Neuronal stem cell (in vitro differentiated cells): ENCODE data around the gene MTFMT.
A peak's percentile ranks its signal among the peaks of the same experiment; 100 is the strongest.

Source experiments
- DNase-seq: peaks from one replicate; pipeline ENCODE4 v3.0.0-alpha.2; 2013; ENCODE audit warnings: low spot score
- H2AFZ ChIP-seq: one replicate; pipeline ENCODE4 v1.6.1; 2013; ENCODE audit warnings: mild to moderate bottlenecking, low read length, inconsistent platforms
- H2AK5ac ChIP-seq: 2 replicates; pipeline ENCODE4 v1.6.1; 2013; ENCODE audit warnings: low read depth, mild to moderate bottlenecking, inconsistent platforms, low read length, moderate library complexity, mixed read lengths
- H2BK120ac ChIP-seq: 2 replicates; pipeline ENCODE4 v1.6.1; 2013; ENCODE audit warnings: low read depth, mild to moderate bottlenecking, inconsistent platforms, low read length, moderate library complexity, mixed read lengths
- H2BK12ac ChIP-seq: one replicate; pipeline ENCODE4 v1.6.1; 2013; ENCODE audit warnings: low read length, inconsistent platforms
- H2BK15ac ChIP-seq: 2 replicates; pipeline ENCODE4 v1.6.1; 2013; ENCODE audit warnings: mild to moderate bottlenecking, low read length, inconsistent platforms, mixed read lengths
- H2BK5ac ChIP-seq: one replicate; pipeline ENCODE4 v1.6.1; 2013; ENCODE audit warnings: inconsistent platforms, mild to moderate bottlenecking, low read length, moderate library complexity
- H3K14ac ChIP-seq: one replicate; pipeline ENCODE4 v1.6.1; 2013; ENCODE audit warnings: low read length, inconsistent platforms
- H3K18ac ChIP-seq: 2 replicates; pipeline ENCODE4 v1.6.1; 2013; ENCODE audit warnings: low read length, inconsistent platforms
- H3K23ac ChIP-seq: 2 replicates; pipeline ENCODE4 v1.6.1; 2013; ENCODE audit warnings: low read depth, mild to moderate bottlenecking, mixed read lengths, low read length, inconsistent platforms; ENCODE audit not compliant: poor library complexity
- H3K27ac ChIP-seq: replicated peaks from 3 replicates; pipeline ENCODE4 v1.5.1; 2013; ENCODE audit warnings: low read length, inconsistent platforms
- H3K27me3 ChIP-seq, 3 experiments: 2 replicates each; pipeline ENCODE4 v1.6.1; 2013; ENCODE audit warnings: low read length in 3 of 3, mild to moderate bottlenecking in 2 of 3, inconsistent platforms in 1 of 3, low read depth in 1 of 3, mixed read lengths in 1 of 3, moderate library complexity in 1 of 3; ENCODE audit not compliant: control insufficient read depth in 3 of 3, insufficient read depth in 3 of 3
- H3K36me3 ChIP-seq, 2 donors: replicated peaks in 1 of 2; 2 replicates each; pipeline ENCODE4 v1.6.1; 2013; ENCODE audit warnings: low read length in 2 of 2; ENCODE audit not compliant: control insufficient read depth in 2 of 2, insufficient read depth in 2 of 2
- H3K4ac ChIP-seq: 2 replicates; pipeline ENCODE4 v1.6.1; 2013; ENCODE audit warnings: inconsistent platforms, mild to moderate bottlenecking, low read length, moderate library complexity
- H3K4me1 ChIP-seq, 2 donors: 1 replicate in 1 of 2; 2 replicates in 1 of 2; pipeline ENCODE4 v1.6.1; 2013; ENCODE audit warnings: low read length in 2 of 2, low read depth in 1 of 2; ENCODE audit not compliant: control insufficient read depth in 2 of 2, insufficient read depth in 1 of 2
- H3K4me2 ChIP-seq: one replicate; pipeline ENCODE4 v1.6.1; 2013; ENCODE audit warnings: mild to moderate bottlenecking, low read length, inconsistent platforms; ENCODE audit not compliant: insufficient read depth, poor library complexity, severe bottlenecking
- H3K4me3 ChIP-seq, 2 donors: 2 replicates each; pipeline ENCODE4 v1.5.1; 2013; ENCODE audit warnings: low read length in 2 of 2, mild to moderate bottlenecking in 2 of 2, inconsistent platforms in 1 of 2, moderate library complexity in 1 of 2
- H3K79me1 ChIP-seq: one replicate; pipeline ENCODE4 v1.6.1; 2013; ENCODE audit warnings: low read depth, mild to moderate bottlenecking, inconsistent platforms, low read length, moderate library complexity
- H3K9ac ChIP-seq: one replicate; pipeline ENCODE4 v1.6.1; 2013; ENCODE audit warnings: mild to moderate bottlenecking, low read depth, low read length, inconsistent platforms; ENCODE audit not compliant: poor library complexity
- H3K9me3 ChIP-seq, 2 donors: replicated peaks in 1 of 2; 2 replicates each; pipeline versions ENCODE3 to v1.6.1; 2013; ENCODE audit warnings: low read length in 2 of 2, mild to moderate bottlenecking in 2 of 2, inconsistent platforms in 1 of 2, low read depth in 1 of 2, mixed read lengths in 1 of 2, moderate library complexity in 1 of 2; ENCODE audit not compliant: control insufficient read depth in 2 of 2, insufficient read depth in 1 of 2
- H4K8ac ChIP-seq: one replicate; pipeline ENCODE4 v1.6.1; 2013; ENCODE audit warnings: low read depth, mild to moderate bottlenecking, inconsistent platforms, low read length, moderate library complexity
- H4K91ac ChIP-seq: one replicate; pipeline ENCODE4 v1.6.1; 2013; ENCODE audit warnings: low read length, low read depth, mild to moderate bottlenecking, inconsistent platforms; ENCODE audit not compliant: poor library complexity
- WGBS, 2 donors: extraction: QIAGEN DNeasy Blood & Tissue Kit; methylation state at CpG; one replicate each; pipeline ENCODE4 v1.1.7; 2013; ENCODE audit warnings: missing lambda C conversion rate in 2 of 2, mixed read lengths in 1 of 2; ENCODE audit not compliant: insufficient read length in 2 of 2, insufficient replicate concordance in 1 of 2; ENCODE audit errors: extremely low coverage in 2 of 2; 5-methylcytosine and 5-hydroxymethylcytosine counted together

The MTFMT gene

GRCh38 chr15:65032801-65033537, 3.5 kb upstream of the MTFMT start:
- Histone ChIP-seq H2BK120ac (no peak overlapping the region), H2BK5ac (no peak overlapping the region), H3K4me1 (peaks cover 4 to 7% of the 10 kb centered on the region in 2 donors), H2AFZ (peak overlapping the region; percentile 72), H3K23ac (peak overlapping the region; percentile 22), H4K91ac (no peak overlapping the region), H2BK12ac (no peak overlapping the region), H3K18ac (peak overlapping the region; percentile 51), H3K27me3 (peaks cover 0 to 3% (median 0%) of the 10 kb centered on the region in 3 experiments), H3K4ac (no peak overlapping the region), H2AK5ac (no peak overlapping the region), H2BK15ac (no peak overlapping the region), H3K79me1 (peaks cover 4% of the 10 kb centered on the region), H3K36me3 (no peaks in the 10 kb centered on the region), H3K9ac (no peak overlapping the region), H3K4me3 (no peak overlapping the region), H3K27ac (no peak overlapping the region), H3K4me2 (no peak overlapping the region), H3K9me3 (no peaks in the 10 kb centered on the region), H3K14ac (no peak overlapping the region), H4K8ac (no peak overlapping the region)
- peak; percentile 69 for DNase-seq
- no CpG with 5 or more reads among the region's 13 CpGs for WGBS, 2 donors

- Histone ChIP-seq H3K79me1 (peaks cover 4% of the 10 kb centered on the region), H2AFZ (peak overlapping the region; percentile 97), H3K36me3 (peaks cover 11 to 21% of the 10 kb centered on the region in 2 donors), H3K4me3 (peak overlapping the region in 1 of 2 donors; percentile 75), H3K27me3 (no peaks in the 10 kb centered on the region), H3K18ac (no peak overlapping the region), H3K4me2 (no peak overlapping the region), H2BK12ac (no peak overlapping the region), H3K4me1 (peaks cover 5 to 7% of the 10 kb centered on the region in 2 donors), H2AK5ac (no peak overlapping the region), H3K23ac (no peak overlapping the region), H2BK15ac (no peak overlapping the region), H3K27ac (no peak overlapping the region), H4K8ac (no peak overlapping the region), H3K9ac (no peak overlapping the region), H3K14ac (no peak overlapping the region), H3K4ac (no peak overlapping the region), H2BK120ac (no peak overlapping the region), H2BK5ac (no peak overlapping the region), H3K9me3 (no peaks in the 10 kb centered on the region), H4K91ac (no peak overlapping the region)
- no CpG with 5 or more reads among the region's 12 CpGs for WGBS, 2 donors
- no peak for DNase-seq
These were observed 333 bp upstream of the MTFMT start for GRCh38 chr15:65029736-65030208.

DNA sequence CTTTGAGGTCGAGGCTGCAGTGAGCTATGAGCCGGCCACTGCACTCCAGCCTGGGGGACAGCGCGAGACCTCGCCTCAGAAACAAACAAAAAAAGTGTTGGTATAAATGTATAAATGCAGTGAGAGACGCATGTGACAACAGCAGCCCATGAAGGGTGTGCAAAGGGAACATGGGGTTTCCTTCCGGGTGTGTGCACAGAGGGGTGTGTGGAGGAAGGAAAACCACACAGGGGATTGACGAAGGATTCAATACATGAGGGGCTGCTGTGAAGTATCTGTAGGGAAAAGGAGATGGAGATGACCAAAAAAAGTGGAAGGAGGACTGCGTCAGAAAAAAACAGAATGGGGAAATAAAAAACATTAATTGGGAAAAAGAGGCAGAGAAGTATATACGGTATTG, 1.1 kb downstream of the MTFMT start:
- no CpG with 5 or more reads among the region's 10 CpGs for WGBS, 2 donors
- Histone ChIP-seq H3K9ac (peak overlapping the region; percentile 70), H3K4me1 (peaks cover 5 to 7% of the 10 kb centered on the region in 2 donors), H2BK120ac (no peak overlapping the region), H3K27me3 (no peaks in the 10 kb centered on the region), H2BK12ac (no peak overlapping the region), H3K27ac (no peak overlapping the region), H3K4me3 (peak overlapping the region in 1 of 2 donors; percentile 75), H4K8ac (no peak overlapping the region), H3K18ac (no peak overlapping the region), H3K4ac (no peak overlapping the region), H2AFZ (no peak overlapping the region), H2BK15ac (no peak overlapping the region), H3K36me3 (peaks cover 11 to 34% of the 10 kb centered on the region in 2 donors), H3K4me2 (peak overlapping the region; percentile 41), H4K91ac (no peak overlapping the region), H3K14ac (no peak overlapping the region), H3K23ac (no peak overlapping the region), H2BK5ac (no peak overlapping the region), H2AK5ac (no peak overlapping the region), H3K79me1 (peaks cover 4% of the 10 kb centered on the region), H3K9me3 (no peaks in the 10 kb centered on the region)
- no peak for DNase-seq

DNA sequence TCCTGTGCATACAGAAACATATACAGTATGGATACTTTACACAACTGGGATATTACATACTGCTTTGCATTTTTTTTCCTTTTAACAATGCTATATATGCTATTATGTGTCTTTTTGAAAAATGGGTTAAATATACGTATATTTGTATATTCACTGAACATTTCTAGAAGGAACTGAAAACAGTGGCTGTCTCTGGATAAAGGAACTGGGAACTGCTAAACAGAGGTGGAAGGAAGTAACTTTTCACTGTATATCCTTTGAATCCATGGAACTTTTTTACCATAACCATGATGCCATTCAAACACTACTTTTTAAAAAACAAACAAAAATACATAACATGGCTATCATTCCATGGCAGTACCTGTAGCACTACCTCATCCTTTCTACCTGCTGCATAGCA, 1.8 kb downstream of the MTFMT start:
- Histone ChIP-seq H3K9ac (no peak overlapping the region), H3K27me3 (no peaks in the 10 kb centered on the region), H2BK120ac (no peak overlapping the region), H4K8ac (no peak overlapping the region), H2BK5ac (no peak overlapping the region), H3K14ac (no peak overlapping the region), H3K18ac (no peak overlapping the region), H3K9me3 (no peaks in the 10 kb centered on the region), H3K27ac (no peak overlapping the region), H3K79me1 (peaks cover 4% of the 10 kb centered on the region), H3K36me3 (peaks cover 11 to 40% of the 10 kb centered on the region in 2 donors), H2AK5ac (no peak overlapping the region), H2AFZ (no peak overlapping the region), H3K4me1 (peaks cover 3 to 5% of the 10 kb centered on the region in 2 donors), H3K4me3 (no peak overlapping the region), H4K91ac (no peak overlapping the region), H2BK12ac (no peak overlapping the region), H3K4ac (no peak overlapping the region), H3K23ac (no peak overlapping the region), H2BK15ac (no peak overlapping the region), H3K4me2 (no peak overlapping the region)
- no peak for DNase-seq
- WGBS, 2 donors, result no CpG with 5 or more reads among the region's 1 CpG
